ENCODE measurements around the gene NAALADL1. TPM values are rescaled to one million over a fixed set of nuclear protein-coding genes. Genes with fewer than 3 reads are reported as not detected.

Gene NAALADL1
- total and polyA plus RNA-seq, 4 experiments from 2014 or later = 16.6 to 27.0 (median 22.9) TPM

- H3K4me1 ChIP-seq (ENCODE audit: insufficient read depth, low read length) = peaks cover 32% of the 10 kb centered on the region
- CTCF ChIA-PET (ENCODE audit: partially characterized antibody) = interaction anchor here (0.8 to 1.5 kb wide), 10 partner anchors 12 to 183 kb away, joined by 3 to 5 read pairs (median 4); partner anchors contain the start of genes ARL2, TM7SF2 and ZNHIT2
- peak in 1 of 5 donors; percentile 4 for DNase-seq
- Mint-ChIP-seq H3K4me3 (peak overlapping the region; percentile 92 to 96 (median 94)), H3K4me1 (peaks cover 11 to 46% (median 29%) of the 10 kb centered on the region in 4 donors), H3K9me3 (peaks cover 0 to 4% (median 0%) of the 10 kb centered on the region in 8 donors), H3K27ac (peak overlapping the region; percentile 97 to 99 (median 98)), H3K36me3 (peaks cover 13 to 17% of the 10 kb centered on the region in 2 donors), H3K27me3 (no peaks in the 10 kb centered on the region)
- POLR2A ChIA-PET (ENCODE audit: partially characterized antibody) = interaction anchor here (0.7 to 2.4 kb wide), 8 partner anchors 11 to 195 kb away, joined by 3 to 16 read pairs (median 6); partner anchors contain the start of genes FAU, MRPL49, SAC3D1 and VPS51
- peak overlapping the region; percentile 74 to 75 for H3K4me3 ChIP-seq (ENCODE audit: low read length in 2 of 2)
- H3K36me3 ChIP-seq (ENCODE audit: insufficient read depth, low read length) = peaks cover 29% of the 10 kb centered on the region
- H3K9me3 ChIP-seq (ENCODE audit: control insufficient read depth in 1 of 2, low read length in 2 of 2) = no peaks in the 10 kb centered on the region
- peak overlapping the region; percentile 94 for H3K27ac ChIP-seq (ENCODE audit: low read depth, low read length)
- intact Hi-C loops (cut with micrococcal nuclease) = no loop called here
- H3K27me3 ChIP-seq (ENCODE audit: insufficient read depth, low read length) = no peaks in the 10 kb centered on the region
Observed at GRCh38 chr11:65083134-65083833, 24.9 kb upstream of the NAALADL1 start.

- Mint-ChIP-seq H3K36me3 (peaks cover 0 to 2% of the 10 kb centered on the region in 2 donors), H3K4me3 (no peak overlapping the region), H3K4me1 (peaks cover 4 to 29% (median 18%) of the 10 kb centered on the region in 4 donors), H3K27ac (peak overlapping the region in 6 of 7 donors; percentile 42 to 93 (median 74)), H3K27me3 (no peaks in the 10 kb centered on the region), H3K9me3 (peaks cover 0 to 1% (median 0%) of the 10 kb centered on the region in 8 donors)
- H3K4me3 ChIP-seq (ENCODE audit: low read length in 2 of 2) = no peak overlapping the region
- H3K27me3 ChIP-seq (ENCODE audit: insufficient read depth, low read length) = no peaks in the 10 kb centered on the region
- H3K27ac ChIP-seq (ENCODE audit: low read depth, low read length) = peak overlapping the region; percentile 35
- H3K9me3 ChIP-seq (ENCODE audit: control insufficient read depth in 1 of 2, low read length in 2 of 2) = no peaks in the 10 kb centered on the region
- H3K4me1 ChIP-seq (ENCODE audit: insufficient read depth, low read length) = peaks cover 24% of the 10 kb centered on the region
- H3K36me3 ChIP-seq (ENCODE audit: insufficient read depth, low read length) = no peaks in the 10 kb centered on the region
- CTCF ChIA-PET (ENCODE audit: partially characterized antibody) = interaction anchor here (0.7 to 9.5 kb wide), 9 partner anchors 10 to 67 kb away, joined by 3 to 57 read pairs (median 4); partner anchors contain the start of genes ARL2, SAC3D1 and SYVN1
- POLR2A ChIA-PET (ENCODE audit: partially characterized antibody) = interaction anchor here (1.1 to 1.3 kb wide), 2 partner anchors 38 kb away, joined by 3 to 4 read pairs; partner anchors contain the start of genes SAC3D1 and ZNHIT2
- no peak for DNase-seq
- intact Hi-C loops (cut with micrococcal nuclease) = loop anchor here (1.0 to 5.0 kb wide), 4 partner anchors 38 to 232 kb away; partner anchors contain the start of genes SAC3D1 and SNX15
Observed at GRCh38 chr11:65078786-65079342, 20.5 kb upstream of the NAALADL1 start.

DNA sequence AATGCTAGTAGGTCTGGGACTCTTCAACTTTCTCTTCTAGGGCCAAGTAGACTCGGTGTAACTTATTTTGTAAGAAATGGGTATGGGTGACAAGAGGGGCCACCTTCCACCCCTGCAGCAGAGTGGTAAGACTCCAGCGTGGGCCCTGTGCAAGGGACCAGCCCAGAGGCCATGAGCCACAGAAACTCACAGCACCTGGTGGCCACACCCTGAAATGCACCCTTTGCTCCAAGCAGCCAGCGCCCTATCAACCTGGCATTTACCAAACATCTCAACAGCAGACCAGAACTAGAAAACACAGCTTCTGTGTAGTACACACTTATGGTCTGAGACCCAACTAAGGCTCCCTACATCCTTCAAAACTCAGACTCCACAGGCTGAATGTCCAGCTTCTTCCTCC lies 19.8 kb upstream of the NAALADL1 start:
- POLR2A ChIA-PET (ENCODE audit: partially characterized antibody) = interaction anchor here (0.7 to 1.3 kb wide), 3 partner anchors 33 to 44 kb away, joined by 3 read pairs; partner anchors contain the start of genes FAU, MRPL49, SAC3D1 and TM7SF2

DNA sequence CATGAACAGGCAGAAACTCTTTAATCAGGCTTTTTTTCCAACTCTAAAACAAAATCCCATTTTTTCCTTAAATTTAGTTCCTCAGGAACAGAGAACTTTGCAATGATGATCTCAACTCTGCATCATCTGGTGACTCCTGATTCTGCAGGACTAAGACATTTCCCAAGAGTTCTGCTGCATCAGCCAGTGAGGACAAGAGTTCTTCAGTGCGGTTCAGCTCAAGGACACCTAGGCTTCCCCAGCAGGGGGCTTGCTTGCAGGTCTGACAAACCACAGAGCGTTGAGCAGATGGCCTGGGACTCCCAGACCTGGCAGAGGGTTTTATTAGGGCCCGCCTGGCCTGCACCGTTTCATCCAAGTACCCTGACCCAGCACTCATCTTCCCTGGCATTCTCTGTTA lies 19.1 kb upstream of the NAALADL1 start:
- no peaks in the 10 kb centered on the region for H3K27me3 ChIP-seq (ENCODE audit: insufficient read depth, low read length)
- no peak for DNase-seq
- ChIA-PET CTCF (ENCODE audit: partially characterized antibody) (interaction anchor here (1.0 to 9.5 kb wide), 4 partner anchors 37 to 66 kb away, joined by 3 to 57 read pairs (median 6); partner anchors contain the start of genes ARL2, SAC3D1 and SYVN1), POLR2A (ENCODE audit: partially characterized antibody) (interaction anchor here (1.1 to 1.3 kb wide), 2 partner anchors 37 to 44 kb away, joined by 3 read pairs; partner anchors contain the start of genes FAU, MRPL49 and SAC3D1)
- H3K36me3 ChIP-seq (ENCODE audit: insufficient read depth, low read length) = no peaks in the 10 kb centered on the region
- Mint-ChIP-seq H3K4me1 (peaks cover 4 to 17% (median 9%) of the 10 kb centered on the region in 4 donors), H3K4me3 (no peak overlapping the region), H3K36me3 (no peaks in the 10 kb centered on the region), H3K27me3 (no peaks in the 10 kb centered on the region), H3K9me3 (peaks cover 0 to 2% (median 0%) of the 10 kb centered on the region in 8 donors), H3K27ac (no peak overlapping the region)
- H3K27ac ChIP-seq (ENCODE audit: low read depth, low read length) = no peak overlapping the region
- no peak overlapping the region for H3K4me3 ChIP-seq (ENCODE audit: low read length in 2 of 2)
- intact Hi-C loops (cut with micrococcal nuclease) = loop anchor here (5.0 kb wide), 1 partner anchor 230 kb away; no protein-coding TSS in a partner anchor
- no peaks in the 10 kb centered on the region for H3K9me3 ChIP-seq (ENCODE audit: control insufficient read depth in 1 of 2, low read length in 2 of 2)
- H3K4me1 ChIP-seq (ENCODE audit: insufficient read depth, low read length) = peaks cover 15% of the 10 kb centered on the region

More for the DNA sequence above, 19.8 kb upstream of the NAALADL1 start:
- Histone ChIP-seq H3K36me3 (ENCODE audit: insufficient read depth, low read length) (no peaks in the 10 kb centered on the region), H3K27me3 (ENCODE audit: insufficient read depth, low read length) (no peaks in the 10 kb centered on the region), H3K27ac (ENCODE audit: low read depth, low read length) (peak overlapping the region; percentile 35), H3K4me3 (ENCODE audit: low read length in 2 of 2) (no peak overlapping the region), H3K4me1 (ENCODE audit: insufficient read depth, low read length) (peaks cover 18% of the 10 kb centered on the region), H3K9me3 (ENCODE audit: control insufficient read depth in 1 of 2, low read length in 2 of 2) (no peaks in the 10 kb centered on the region)
- peak; percentile 71 to 75 (median 72) for DNase-seq
- no peaks in the 10 kb centered on the region for H3K36me3 Mint-ChIP-seq
- intact Hi-C loops (cut with micrococcal nuclease) = loop anchor here (1.0 to 5.0 kb wide), 4 partner anchors 37 to 231 kb away; partner anchors contain the start of genes SAC3D1 and SNX15
- peak overlapping the region; percentile 42 to 93 (median 81) for H3K27ac Mint-ChIP-seq
- CTCF ChIA-PET (ENCODE audit: partially characterized antibody) = interaction anchor here (0.7 to 9.5 kb wide), 8 partner anchors 10 to 66 kb away, joined by 3 to 57 read pairs (median 4); partner anchors contain the start of genes ARL2, SAC3D1 and SYVN1
- H3K4me3 Mint-ChIP-seq = peak overlapping the region in 2 of 8 donors; percentile 9 to 30
- H3K27me3 Mint-ChIP-seq = no peaks in the 10 kb centered on the region
- H3K9me3 Mint-ChIP-seq = no peaks in the 10 kb centered on the region
- H3K4me1 Mint-ChIP-seq = peaks cover 4 to 22% (median 12%) of the 10 kb centered on the region in 4 donors

DNA sequence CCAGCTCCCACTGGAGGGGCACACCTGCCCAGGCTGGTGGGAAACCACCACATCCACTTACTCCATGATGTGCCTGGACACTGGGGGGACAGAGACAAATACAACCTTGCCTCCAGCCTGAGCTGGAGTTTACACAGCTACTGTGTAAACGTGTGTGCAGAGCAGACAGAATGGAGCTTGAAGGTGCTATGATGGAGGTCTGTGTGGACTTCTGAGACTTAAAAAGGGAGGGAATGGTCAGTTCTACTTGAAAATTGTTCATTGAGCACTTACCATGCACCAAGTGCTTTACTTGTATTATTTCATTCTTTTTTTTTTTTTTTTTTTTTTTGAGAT lies 14.2 kb upstream of the NAALADL1 start:
- Histone ChIP-seq H3K4me3 (ENCODE audit: low read length in 2 of 2) (no peak overlapping the region), H3K9me3 (ENCODE audit: control insufficient read depth in 1 of 2, low read length in 2 of 2) (no peaks in the 10 kb centered on the region), H3K36me3 (ENCODE audit: insufficient read depth, low read length) (no peaks in the 10 kb centered on the region), H3K27ac (ENCODE audit: low read depth, low read length) (no peak overlapping the region), H3K27me3 (ENCODE audit: insufficient read depth, low read length) (no peaks in the 10 kb centered on the region), H3K4me1 (ENCODE audit: insufficient read depth, low read length) (no peaks in the 10 kb centered on the region)
- ChIA-PET POLR2A (ENCODE audit: partially characterized antibody) (no interaction called here), CTCF (ENCODE audit: partially characterized antibody) (interaction anchor here (9.5 kb wide), 1 partner anchor 61 kb away, joined by 57 read pairs; the partner anchor contains the start of gene ARL2)
- Mint-ChIP-seq H3K27ac (peak overlapping the region in 1 of 7 donors; percentile 36), H3K4me3 (no peak overlapping the region), H3K36me3 (no peaks in the 10 kb centered on the region), H3K27me3 (no peaks in the 10 kb centered on the region), H3K4me1 (no peaks in the 10 kb centered on the region), H3K9me3 (peaks cover 0 to 2% (median 0%) of the 10 kb centered on the region in 8 donors)
- intact Hi-C loops (cut with micrococcal nuclease) = no loop called here
- no peak for DNase-seq

GRCh38 chr11:65071907-65072630 lies 13.7 kb upstream of the NAALADL1 start:
- ChIA-PET CTCF (ENCODE audit: partially characterized antibody) (interaction anchor here (9.5 kb wide), 1 partner anchor 60 kb away, joined by 57 read pairs; the partner anchor contains the start of gene ARL2), POLR2A (ENCODE audit: partially characterized antibody) (no interaction called here)
- Mint-ChIP-seq H3K27ac (no peak overlapping the region), H3K9me3 (peaks cover 0 to 2% (median 0%) of the 10 kb centered on the region in 8 donors), H3K4me1 (no peaks in the 10 kb centered on the region), H3K36me3 (no peaks in the 10 kb centered on the region), H3K4me3 (no peak overlapping the region), H3K27me3 (no peaks in the 10 kb centered on the region)
- H3K27ac ChIP-seq (ENCODE audit: low read depth, low read length) = no peak overlapping the region
- intact Hi-C loops (cut with micrococcal nuclease) = no loop called here
- H3K4me1 ChIP-seq (ENCODE audit: insufficient read depth, low read length) = no peaks in the 10 kb centered on the region
- H3K4me3 ChIP-seq (ENCODE audit: low read length in 2 of 2) = no peak overlapping the region
- H3K9me3 ChIP-seq (ENCODE audit: control insufficient read depth in 1 of 2, low read length in 2 of 2) = no peaks in the 10 kb centered on the region
- no peak for DNase-seq
- H3K27me3 ChIP-seq (ENCODE audit: insufficient read depth, low read length) = no peaks in the 10 kb centered on the region
- no peaks in the 10 kb centered on the region for H3K36me3 ChIP-seq (ENCODE audit: insufficient read depth, low read length)

Data from CD4-positive, alpha-beta memory T cell (primary cell).